Upper lobe of left lung (tissue), 6 donors: ENCODE measurements around the gene ZPLD1. TPM values are rescaled to one million over a fixed set of nuclear protein-coding genes. Genes with fewer than 3 reads are reported as not detected.

Experiments used
- ATAC-seq, 2 donors: fragments of 200-7000 bp; cut with Tn5 transposase; one replicate each; pipeline ENCODE4 v1.9.1; 2022; ENCODE audit warnings: mild to moderate bottlenecking in 2 of 2, moderate library complexity in 2 of 2; ENCODE audit not compliant: low FRiP score in 2 of 2
- DNase-seq, 2 donors: peaks; one replicate each; pipeline ENCODE4 v3.0.0-alpha.2; 2019 to 2020
- H3K27ac ChIP-seq, 4 donors: fragments of 200-600 bp; sonication (generic); one replicate each; pipeline ENCODE4 v1.5.1; 2016 to 2019
- H3K27me3 ChIP-seq, 4 donors: fragments of 200-600 bp; sonication (generic); one replicate each; pipeline ENCODE4 v1.5.1; 2017 to 2019
- H3K36me3 ChIP-seq, 4 donors: fragments of 200-600 bp; sonication (generic); one replicate each; pipeline ENCODE4 v1.5.1; 2016 to 2019
- H3K4me1 ChIP-seq, 4 donors: fragments of 200-600 bp; sonication (generic); one replicate each; pipeline ENCODE4 v1.5.1; 2018 to 2019
- H3K4me3 ChIP-seq, 4 donors: fragments of 200-600 bp; sonication (generic); one replicate each; pipeline ENCODE4 v1.5.1; 2017 to 2019; ENCODE audit warnings: mild to moderate bottlenecking in 2 of 4, moderate library complexity in 1 of 4
- H3K9me3 ChIP-seq, 4 donors: fragments of 200-600 bp; sonication (generic); one replicate each; pipeline ENCODE4 v1.5.1; 2018 to 2019
- CTCF ChIP-seq, 6 experiments: fragments of 450-650 bp in 4 of 6; fragments of 200-600 bp in 2 of 6; sonication (generic) in 2 of 6; IDR thresholded peaks; one replicate each; pipeline ENCODE4 v1.5.1; 2016 to 2019; ENCODE audit warnings: antibody characterized with exemption in 6 of 6
- EP300 ChIP-seq, 4 donors: sonication (generic); formaldehyde crosslinking; IDR thresholded peaks; one replicate each; pipeline ENCODE4 v1.5.1; 2017; ENCODE audit warnings: antibody characterized with exemption in 4 of 4, control low read depth in 2 of 4
- POLR2A ChIP-seq, 4 donors: fragments of 450-650 bp; IDR thresholded peaks; one replicate each; pipeline ENCODE4 v1.5.1; 2016 to 2017; ENCODE audit warnings: antibody characterized with exemption in 4 of 4, mild to moderate bottlenecking in 2 of 4
- POLR2AphosphoS5 ChIP-seq, 2 donors: sonication (generic); formaldehyde crosslinking; IDR thresholded peaks; one replicate each; pipeline ENCODE4 v1.5.1; 2017; ENCODE audit warnings: antibody characterized with exemption in 2 of 2
- WGBS, 2 donors: methylation state at CpG; one replicate each; pipeline ENCODE4 v1.1.5; 2017 to 2018; 5-methylcytosine and 5-hydroxymethylcytosine counted together
- total RNA-seq, 6 donors: library from RNA; depleted of rRNA in 4 of 6; stranded (reverse); fragments of >200 nt in 4 of 6; gene quantifications; one replicate each; pipeline versions ENCODE4 v1.1.0 to v1.2.1, GENCODE V29; 2016 to 2021
- donor health status: DM: no; HTN: no; CAD: no; lungs with moderate emphysema.
- donor health status: DM: no; HTN: yes; CAD: no; lungs with severe emphysema.

ZPLD1 gene
- total RNA-seq, 6 donors from 2014 or later: not detected

GRCh38 chr3:102514241-102514640, 79.4 kb downstream of the ZPLD1 start:
- Histone ChIP-seq H3K4me1 (no peaks in the 10 kb centered on the region), H3K27ac (no peak overlapping the region), H3K4me3 (no peak overlapping the region), H3K27me3 (no peaks in the 10 kb centered on the region), H3K36me3 (no peaks in the 10 kb centered on the region), H3K9me3 (no peaks in the 10 kb centered on the region)
- TF ChIP-seq POLR2A (IDR thresholded peaks at IDR 0.05): no peak
- no peak for TF ChIP-seq EP300 (IDR thresholded peaks at IDR 0.05)
- no peak for TF ChIP-seq CTCF (IDR thresholded peaks at IDR 0.05)
- no peak for TF ChIP-seq POLR2AphosphoS5 (IDR thresholded peaks at IDR 0.05)
- 45 to 69% methylated on average over 1 of the region's 1 CpG for WGBS, 2 donors
- DNase-seq (no peak), ATAC-seq (no peak)

GRCh38 chr3:102521246-102521645, 86.4 kb downstream of the ZPLD1 start:
- H3K36me3 ChIP-seq: no peaks in the 10 kb centered on the region
- WGBS, 2 donors: 59 to 60% methylated on average over 4 of the region's 4 CpGs
- H3K27ac ChIP-seq: no peak overlapping the region
- no peaks in the 10 kb centered on the region for H3K27me3 ChIP-seq
- H3K4me3 ChIP-seq: no peak overlapping the region
- H3K4me1 ChIP-seq: no peaks in the 10 kb centered on the region
- TF ChIP-seq POLR2A (IDR thresholded peaks at IDR 0.05): no peak
- no peak for TF ChIP-seq CTCF (IDR thresholded peaks at IDR 0.05)
- TF ChIP-seq EP300 (IDR thresholded peaks at IDR 0.05): no peak
- TF ChIP-seq POLR2AphosphoS5 (IDR thresholded peaks at IDR 0.05): no peak
- no peak for ATAC-seq
- no peaks in the 10 kb centered on the region for H3K9me3 ChIP-seq
- no peak for DNase-seq

GRCh38 chr3:102525624-102526023, 90.8 kb downstream of the ZPLD1 start:
- Histone ChIP-seq H3K27ac (no peak overlapping the region), H3K9me3 (no peaks in the 10 kb centered on the region), H3K27me3 (no peaks in the 10 kb centered on the region), H3K36me3 (no peaks in the 10 kb centered on the region), H3K4me3 (no peak overlapping the region), H3K4me1 (no peaks in the 10 kb centered on the region)
- ATAC-seq: no peak
- TF ChIP-seq EP300 (IDR thresholded peaks at IDR 0.05): no peak
- no peak for TF ChIP-seq CTCF (IDR thresholded peaks at IDR 0.05)
- TF ChIP-seq POLR2AphosphoS5 (IDR thresholded peaks at IDR 0.05): no peak
- TF ChIP-seq POLR2A (IDR thresholded peaks at IDR 0.05): no peak
- no peak for DNase-seq

- TF ChIP-seq POLR2A (IDR thresholded peaks at IDR 0.05) (no peak), POLR2AphosphoS5 (IDR thresholded peaks at IDR 0.05) (no peak), CTCF (IDR thresholded peaks at IDR 0.05) (no peak), EP300 (IDR thresholded peaks at IDR 0.05) (no peak)
- ATAC-seq: no peak
- Histone ChIP-seq H3K27me3 (no peaks in the 10 kb centered on the region), H3K9me3 (no peaks in the 10 kb centered on the region), H3K27ac (no peak overlapping the region), H3K4me1 (no peaks in the 10 kb centered on the region), H3K4me3 (no peak overlapping the region), H3K36me3 (no peaks in the 10 kb centered on the region)
- no peak for DNase-seq
- 80 to 89% methylated on average over 3 of the region's 3 CpGs for WGBS, 2 donors
These were observed 92.0 kb downstream of the ZPLD1 start for GRCh38 chr3:102526865-102527264.

- TF ChIP-seq CTCF (IDR thresholded peaks at IDR 0.05): no peak
- no peak for TF ChIP-seq EP300 (IDR thresholded peaks at IDR 0.05)
- no peak for TF ChIP-seq POLR2AphosphoS5 (IDR thresholded peaks at IDR 0.05)
- TF ChIP-seq POLR2A (IDR thresholded peaks at IDR 0.05): no peak
- H3K27me3 ChIP-seq: no peaks in the 10 kb centered on the region
- no peak for DNase-seq
- H3K9me3 ChIP-seq: no peaks in the 10 kb centered on the region
- H3K27ac ChIP-seq: no peak overlapping the region
- no peak for ATAC-seq
- no peak overlapping the region for H3K4me3 ChIP-seq
- no peaks in the 10 kb centered on the region for H3K4me1 ChIP-seq
- H3K36me3 ChIP-seq: no peaks in the 10 kb centered on the region
These were observed 93.9 kb downstream of the ZPLD1 start for GRCh38 chr3:102528727-102529126.
